GM21737 (cell line): ENCODE results near the gene XPNPEP2.

Source experiments
- ATAC-seq: cut with Tn5 transposase; IDR thresholded peaks from one replicate; pipeline ENCODE4 v1.9.1; 2021; ENCODE audit warnings: mild to moderate bottlenecking, moderate library complexity; ENCODE audit not compliant: unreplicated experiment

XPNPEP2 gene

GRCh38 chrX:129748305-129748704, 9.5 kb downstream of the XPNPEP2 start:
- no peak for ATAC-seq

- ATAC-seq, result no peak
Measured at GRCh38 chrX:129749069-129749468, 10.3 kb downstream of the XPNPEP2 start.

- ATAC-seq, result no peak
Measured at GRCh38 chrX:129750971-129751370, 12.2 kb downstream of the XPNPEP2 start.

GRCh38 chrX:129754056-129755024, 15.6 kb downstream of the XPNPEP2 start:
- no peak for ATAC-seq

GRCh38 chrX:129755779-129756650, 17.2 kb downstream of the XPNPEP2 start:
- no peak for ATAC-seq

GRCh38 chrX:129759576-129760061, 20.8 kb downstream of the XPNPEP2 start:
- ATAC-seq, result peak; percentile 51

GRCh38 chrX:129760155-129760554, 21.4 kb downstream of the XPNPEP2 start:
- no peak for ATAC-seq

GRCh38 chrX:129760981-129761380, 22.2 kb downstream of the XPNPEP2 start:
- ATAC-seq, result no peak

- ATAC-seq, result no peak
Measured at GRCh38 chrX:129761596-129761995, 22.8 kb downstream of the XPNPEP2 start.

GRCh38 chrX:129762448-129762847, 23.7 kb downstream of the XPNPEP2 start:
- no peak for ATAC-seq

- no peak for ATAC-seq
Measured at GRCh38 chrX:129763666-129764065, 24.9 kb downstream of the XPNPEP2 start.

- ATAC-seq, result no peak
Measured at GRCh38 chrX:129768186-129768585, 29.4 kb downstream of the XPNPEP2 start.

GRCh38 chrX:129768586-129769466, 30.0 kb downstream of the XPNPEP2 start:
- ATAC-seq, result no peak

GRCh38 chrX:129769467-129770154, 30.8 kb downstream of the XPNPEP2 start:
- peak; percentile 44 for ATAC-seq

- ATAC-seq, result no peak
Measured at GRCh38 chrX:129771266-129771995, 32.7 kb downstream of the XPNPEP2 start.

GRCh38 chrX:129772796-129773431, 34.1 kb downstream of the XPNPEP2 start:
- ATAC-seq, result peak; percentile 57

GRCh38 chrX:129773649-129774458, 35.1 kb downstream of the XPNPEP2 start:
- no peak for ATAC-seq
